GM21786 (cell line): ENCODE measurements around the gene RBM26.
"Not testable (repeated sequence)": the region's sequence is repeated elsewhere in the genome, so short reads cannot be mapped to it uniquely, and the experiment has no call there.

Source experiments
- ATAC-seq: cut with Tn5 transposase; IDR thresholded peaks from one replicate; pipeline ENCODE4 v1.9.1; 2021; ENCODE audit not compliant: unreplicated experiment

The RBM26 gene

GRCh38 chr13:79389026-79389425 lies 17.0 kb downstream of the RBM26 start:
- ATAC-seq: no peak

DNA sequence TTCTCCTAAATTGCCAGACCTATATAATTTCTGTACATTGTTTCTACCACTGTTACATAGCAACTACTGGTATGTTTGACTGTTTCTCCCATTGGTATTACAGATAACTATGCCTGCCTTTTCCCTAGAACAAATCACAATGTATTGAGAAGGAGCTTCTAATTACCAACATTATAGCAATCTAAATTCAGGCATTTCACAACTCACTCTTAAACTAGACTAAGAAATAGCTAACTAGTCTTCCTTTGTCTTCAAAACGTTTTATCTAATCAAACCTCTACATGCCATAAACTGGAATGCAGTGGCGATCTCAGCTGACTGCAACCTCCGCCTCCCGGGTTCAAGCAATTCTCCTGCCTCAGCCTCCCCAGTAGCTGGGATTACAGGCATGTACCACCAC lies 18.2 kb downstream of the RBM26 start:
- ATAC-seq: no peak

GRCh38 chr13:79386125-79386826 lies 19.8 kb downstream of the RBM26 start:
- ATAC-seq: peak; percentile 2

DNA sequence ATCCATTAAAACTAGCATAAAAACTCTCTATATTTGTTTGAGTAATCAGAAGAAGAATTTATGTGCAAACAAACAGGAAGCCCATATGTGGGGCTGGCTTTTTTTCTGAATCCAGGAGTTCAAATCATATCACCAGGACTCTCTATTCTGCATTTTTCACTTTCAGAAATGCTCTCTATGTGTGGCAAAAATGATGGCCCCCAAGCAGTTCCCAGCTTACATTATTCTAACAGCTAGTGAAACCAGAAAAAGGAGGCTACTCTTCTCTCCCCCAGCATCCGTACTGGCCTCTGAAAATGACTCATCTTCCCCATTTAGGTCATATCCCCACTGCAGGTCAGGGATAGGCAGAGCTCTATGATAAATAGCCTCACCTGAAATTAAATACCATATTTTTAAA lies 20.4 kb downstream of the RBM26 start:
- peak; percentile 93 for ATAC-seq

GRCh38 chr13:79384022-79384610 lies 21.9 kb downstream of the RBM26 start:
- ATAC-seq: no peak

- ATAC-seq: peak; percentile 45
Observed at GRCh38 chr13:79382545-79383275, 23.3 kb downstream of the RBM26 start.

GRCh38 chr13:79380997-79381396 lies 25.1 kb downstream of the RBM26 start:
- ATAC-seq: no peak

DNA sequence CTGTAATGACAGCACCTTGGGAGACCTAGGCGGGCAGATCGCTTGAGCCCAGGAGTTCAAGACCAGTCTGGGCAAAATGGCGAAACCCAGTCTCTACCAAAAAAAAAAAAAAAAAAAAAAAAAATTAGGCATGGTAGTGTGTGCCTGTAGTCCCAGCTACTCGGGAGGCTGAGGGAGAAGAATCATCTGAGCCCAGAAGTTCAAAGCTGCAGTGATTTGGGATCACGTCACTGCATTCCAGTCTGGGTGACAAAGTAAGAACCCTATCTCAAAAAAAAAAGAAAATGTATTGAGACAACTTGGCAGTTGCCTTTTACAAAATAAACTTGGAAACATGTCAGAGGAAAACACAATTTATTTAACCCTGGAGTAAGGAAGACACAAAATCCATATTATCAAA lies 26.8 kb downstream of the RBM26 start:
- no peak for ATAC-seq

- no peak for ATAC-seq
Observed at GRCh38 chr13:79376843-79377242, 29.2 kb downstream of the RBM26 start.

GRCh38 chr13:79374578-79374977 lies 31.5 kb downstream of the RBM26 start:
- no peak for ATAC-seq

DNA sequence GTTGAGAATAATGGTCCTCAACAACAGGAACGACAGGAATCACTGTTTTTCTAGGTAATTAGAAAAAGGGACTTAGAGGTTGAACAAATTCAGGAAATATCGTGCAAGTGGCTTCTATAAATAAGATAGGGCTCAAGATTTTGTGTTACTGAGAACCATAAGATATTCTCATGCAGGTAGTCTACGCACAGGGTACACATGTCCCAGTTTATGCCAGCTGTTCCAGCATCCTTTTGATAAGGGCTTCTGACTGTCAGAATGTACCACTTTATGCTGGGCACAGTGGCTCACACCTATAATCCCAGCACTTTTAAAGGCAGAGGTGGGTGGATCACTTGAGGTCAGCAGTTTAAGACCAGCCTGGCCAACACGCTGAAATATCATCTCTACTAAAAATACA lies 32.1 kb downstream of the RBM26 start:
- no peak for ATAC-seq

DNA sequence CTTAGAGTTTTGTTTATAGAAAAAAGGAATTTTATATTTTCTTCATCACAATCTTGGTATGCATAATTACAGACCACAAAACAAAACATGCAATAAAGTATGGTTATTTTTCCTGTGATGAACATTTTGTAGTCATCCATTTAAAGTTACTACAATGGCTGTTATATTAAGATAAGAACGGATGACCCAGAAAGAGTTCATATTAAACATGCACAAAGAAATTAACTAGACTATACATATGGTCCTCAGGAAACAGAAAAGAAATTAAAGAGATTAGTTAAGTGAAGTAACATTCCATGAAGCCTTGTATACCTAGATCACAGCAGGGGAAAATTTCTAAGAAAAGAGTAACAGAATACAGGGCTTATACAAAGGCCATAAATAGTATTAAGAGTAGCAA lies 36.8 kb downstream of the RBM26 start:
- no peak for ATAC-seq

DNA sequence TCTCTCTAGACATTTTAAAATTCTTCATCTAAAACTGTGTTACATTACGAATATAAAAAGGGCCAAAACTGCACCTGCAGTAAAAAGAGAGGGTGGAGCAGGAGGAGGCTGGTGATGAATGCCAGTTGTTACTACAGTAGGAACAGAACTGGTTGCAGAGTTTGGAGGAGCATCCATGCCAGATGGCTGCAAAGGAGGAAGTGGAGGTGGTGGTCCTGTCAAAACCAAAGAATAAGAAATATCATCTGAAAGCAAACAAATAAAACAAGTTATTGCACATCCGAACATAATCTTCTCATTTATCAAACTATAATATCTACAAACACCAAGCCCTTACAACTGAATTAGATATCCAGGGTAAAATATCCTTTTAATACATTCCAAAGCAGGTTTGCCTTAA lies 40.1 kb downstream of the RBM26 start:
- no peak for ATAC-seq

- ATAC-seq: no peak
Observed at GRCh38 chr13:79361299-79361698, 44.8 kb downstream of the RBM26 start.

GRCh38 chr13:79360095-79360494 lies 46.0 kb downstream of the RBM26 start:
- ATAC-seq: no peak

GRCh38 chr13:79359064-79359463 lies 47.0 kb downstream of the RBM26 start:
- ATAC-seq: no peak

- ATAC-seq: no peak
Observed at GRCh38 chr13:79354285-79354684, 51.8 kb downstream of the RBM26 start.

DNA sequence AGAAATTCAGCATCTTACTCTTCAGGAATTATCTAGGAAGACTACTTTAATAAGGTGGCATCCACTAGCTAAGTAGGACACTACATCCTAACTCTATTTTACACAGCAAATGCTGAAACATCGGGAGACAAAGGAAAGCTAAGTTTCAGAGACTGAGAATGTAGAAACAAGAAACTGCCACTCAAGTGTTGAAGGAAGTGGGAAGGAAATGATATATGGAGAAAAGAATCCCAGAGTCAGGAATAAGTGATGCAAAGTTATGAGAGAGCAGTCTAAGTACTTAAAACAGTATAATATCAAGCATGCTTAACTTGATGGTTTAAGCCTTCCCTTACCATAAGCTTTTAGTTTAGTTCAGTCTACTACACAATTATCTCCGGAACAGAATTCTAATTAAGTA lies 52.4 kb downstream of the RBM26 start:
- ATAC-seq: no peak

GRCh38 chr13:79352107-79352506 lies 53.9 kb downstream of the RBM26 start:
- ATAC-seq: no peak

DNA sequence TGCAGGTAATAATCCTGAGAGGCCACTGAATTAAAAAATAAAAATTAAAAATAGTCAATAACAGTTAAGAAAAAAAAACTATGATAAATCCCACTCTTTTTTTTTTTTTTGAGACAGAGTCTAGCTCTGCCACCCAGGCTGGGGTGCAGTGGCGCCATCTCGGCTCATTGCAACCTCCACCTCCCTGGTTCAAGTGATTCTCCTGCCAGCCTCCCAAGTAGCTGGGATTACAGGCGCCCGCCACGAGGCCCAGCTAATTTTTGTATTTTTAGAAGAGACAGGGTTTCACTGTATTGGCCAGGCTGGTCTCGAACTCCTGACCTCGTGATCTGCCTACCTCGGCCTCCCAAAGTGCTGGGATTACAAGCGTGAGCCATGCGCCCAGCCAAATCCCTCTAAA lies 56.4 kb downstream of the RBM26 start:
- ATAC-seq: not testable (repeated sequence)

DNA sequence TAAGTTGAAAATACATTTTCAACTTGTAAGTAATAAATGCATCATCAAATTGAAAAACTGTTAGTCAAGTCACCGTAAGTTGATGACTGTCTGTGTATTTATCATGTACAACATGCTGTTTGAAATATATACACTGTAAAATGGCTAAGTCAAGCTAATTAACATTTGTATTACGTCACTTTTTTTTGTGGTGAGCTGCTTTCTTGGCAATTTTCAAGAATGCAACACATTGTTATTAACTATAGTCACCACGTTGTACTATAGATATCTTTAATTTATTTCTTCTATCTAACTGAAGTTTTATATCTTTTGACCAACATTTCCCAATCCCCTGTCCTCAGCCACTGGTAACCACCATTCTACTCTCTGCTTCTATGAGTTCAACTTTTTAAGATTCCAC lies 57.0 kb downstream of the RBM26 start:
- ATAC-seq: no peak

DNA sequence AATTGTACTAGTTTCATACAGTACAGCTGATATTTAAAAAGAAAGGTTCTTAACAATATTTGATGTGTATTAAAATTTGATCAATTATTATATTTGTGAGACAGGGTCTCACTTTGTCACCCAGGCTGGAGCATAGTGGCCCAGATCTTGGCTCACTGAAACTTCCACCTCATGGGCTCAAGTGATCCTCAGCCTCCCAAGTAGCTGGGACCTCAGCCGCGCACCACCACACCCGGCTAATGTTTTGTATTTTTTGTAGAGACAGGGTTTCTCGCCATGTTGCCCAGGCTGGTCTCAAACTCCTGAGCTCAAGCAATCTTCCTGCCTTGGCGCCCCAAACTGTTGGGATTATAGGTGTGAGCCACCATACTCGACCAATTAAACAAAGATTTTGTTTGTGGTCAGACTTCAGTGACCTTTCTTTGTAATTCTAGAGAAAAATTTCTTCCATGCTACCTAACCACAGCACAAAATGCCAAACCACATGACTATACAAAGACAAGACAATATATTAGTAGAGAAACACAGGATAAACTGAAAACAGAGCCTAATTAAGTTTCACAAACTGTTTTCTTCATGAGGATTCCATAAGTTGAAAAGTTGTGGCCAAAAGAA lies 59.6 kb downstream of the RBM26 start:
- no peak for ATAC-seq
